K562 (cell line): ENCODE results near the gene MMP24OS. TPM values are rescaled to one million over a fixed set of nuclear protein-coding genes. Genes with fewer than 3 reads are reported as not detected.
A peak's percentile ranks its signal among the peaks of the same experiment; 100 is the strongest.

Experiments used
- ATAC-seq: fragments of 200-7000 bp; cut with Tn5 transposase; 3 replicates; pipeline ENCODE4 v1.9.1; 2020; ENCODE audit warnings: moderate library complexity
- BruUV-seq: library from RNA; stranded (reverse); fragments of 400-500 nt; replicated peaks from 2 replicates; lab custom pipeline; 2021; lab: Mats Ljungman, UMichigan
- CTCF ChIA-PET: fragments of 300-600 bp; formaldehyde crosslinking; extraction: SDS; loops from one replicate; lab custom pipeline; 2021; ENCODE audit warnings: low intra/inter-chr PET ratio; lab: Yijun Ruan, JAX
- POLR2A ChIA-PET: fragments of 300-600, 350-650 bp; sonication (Branson Sonifier 250); formaldehyde crosslinking; extraction: SDS; loops from one replicate; lab custom pipeline; 2021; ENCODE audit warnings: antibody characterized with exemption, inconsistent platforms; lab: Yijun Ruan, JAX
- DNase-seq, 4 experiments: peaks; one replicate each; pipeline versions ENCODE4 v3.0.0 to v3.0.0-alpha.2; 2011 to 2018; ENCODE audit warnings: low spot score in 3 of 4, mixed read lengths in 3 of 4; ENCODE audit errors: extremely low read depth in 1 of 4
- FAIRE-seq: peaks from 2 replicates; lab custom pipeline; 2011; peaks lifted over from hg19 to GRCh38; lab: Jason Lieb, UNC
- H2AFZ ChIP-seq: 2 replicates; pipeline ENCODE4 v1.6.0; 2011; ENCODE audit warnings: low read depth, low read length, control low read depth, inconsistent platforms
- H3K27ac ChIP-seq: fragments of 200-600 bp; 3 replicates; pipeline ENCODE4 v1.8.0; 2011; ENCODE audit warnings: low read depth, mild to moderate bottlenecking, control low read depth, inconsistent platforms, low read length, moderate library complexity, mixed read lengths; ENCODE audit errors: extremely low read depth
- H3K27me3 ChIP-seq, 2 experiments: fragments of 300-600 bp in 1 of 2; 2 replicates in 1 of 2; 3 replicates in 1 of 2; pipeline versions ENCODE4 v1.6.0 to v1.8.0; 2011; ENCODE audit warnings: inconsistent platforms in 2 of 2, low read length in 2 of 2, mild to moderate bottlenecking in 1 of 2, mixed read lengths in 1 of 2, moderate library complexity in 1 of 2; ENCODE audit not compliant: control insufficient read depth in 2 of 2, insufficient read depth in 2 of 2
- H3K36me3 ChIP-seq: fragments of 300-600 bp; 3 replicates; pipeline ENCODE4 v1.8.0; 2011; ENCODE audit warnings: mild to moderate bottlenecking, low read length, inconsistent platforms; ENCODE audit not compliant: control insufficient read depth, insufficient read depth
- H3K4me1 ChIP-seq, 2 experiments: fragments of 200-600 bp in 1 of 2; replicated peaks in 1 of 2; 2 replicates in 1 of 2; 3 replicates in 1 of 2; pipeline versions ENCODE4 v1.5.1 to v1.8.0; 2011; ENCODE audit warnings: inconsistent platforms in 2 of 2, low read length in 2 of 2, mild to moderate bottlenecking in 1 of 2, mixed read lengths in 1 of 2, moderate library complexity in 1 of 2; ENCODE audit not compliant: control insufficient read depth in 2 of 2, insufficient read depth in 2 of 2
- H3K4me2 ChIP-seq: 2 replicates; pipeline ENCODE4 v1.6.1; 2011; ENCODE audit warnings: low read length, control low read depth, inconsistent platforms, mixed read lengths; ENCODE audit not compliant: insufficient read depth
- H3K4me3 ChIP-seq: fragments of 200-600 bp; sonication (generic), shearing (Covaris generic); 2 replicates; pipeline ENCODE4 v1.5.1; 2016; ENCODE audit warnings: control low read depth, inconsistent platforms
- H3K79me2 ChIP-seq: fragments of 200-600 bp; 3 replicates; pipeline ENCODE4 v1.8.0; 2011; ENCODE audit warnings: low read length, inconsistent platforms; ENCODE audit not compliant: control insufficient read depth, insufficient read depth
- H3K9ac ChIP-seq, 2 experiments: 2 replicates each; pipeline versions ENCODE4 v1.6.0 to v1.6.1; 2011; ENCODE audit warnings: low read depth in 2 of 2, low read length in 2 of 2, control low read depth in 1 of 2, inconsistent platforms in 1 of 2, mild to moderate bottlenecking in 1 of 2, mixed read lengths in 1 of 2; ENCODE audit not compliant: insufficient read depth in 1 of 2
- H3K9me1 ChIP-seq: one replicate; pipeline ENCODE4 v1.6.0; 2011; ENCODE audit warnings: inconsistent platforms, mild to moderate bottlenecking, low read length, moderate library complexity; ENCODE audit not compliant: control insufficient read depth, insufficient read depth
- H3K9me3 ChIP-seq: replicated peaks from 2 replicates; pipeline ENCODE4 v1.5.1; 2011; ENCODE audit warnings: low read depth, low read length, inconsistent platforms; ENCODE audit not compliant: control insufficient read depth, insufficient read depth
- H4K20me1 ChIP-seq: replicated peaks from 2 replicates; pipeline ENCODE4 v1.6.1; 2011; ENCODE audit warnings: low read length, inconsistent platforms, mixed read lengths; ENCODE audit not compliant: control insufficient read depth, insufficient read depth
- AFF4 ChIP-seq: sonication (generic); formaldehyde crosslinking; IDR thresholded peaks from 2 replicates; pipeline ENCODE4 v1.8.0; 2023; ENCODE audit warnings: mild to moderate bottlenecking, missing genetic modification reagents
- HMG20B ChIP-seq: fragments of 250-450 bp; sonication (Bioruptor Pico); IDR thresholded peaks from 2 replicates; pipeline ENCODE4 v1.5.0; 2021; ENCODE audit warnings: mild to moderate bottlenecking
- STAG1 ChIP-seq: sonication (generic); formaldehyde crosslinking; IDR thresholded peaks from 2 replicates; pipeline ENCODE4 v1.5.0; 2020; ENCODE audit warnings: missing genetic modification reagents, borderline replicate concordance
- WGBS: fragments of 100-300 bp; shearing (Covaris generic); methylation state at CpG from one replicate; pipeline ENCODE4 v1.1.6; 2016; ENCODE audit warnings: low coverage, mixed read lengths; ENCODE audit not compliant: insufficient coverage; ENCODE audit errors: missing lambda C conversion rate; 5-methylcytosine and 5-hydroxymethylcytosine counted together
- in situ Hi-C: fragments of 300-500 bp; cut with MboI; formaldehyde crosslinking; loops from 4 replicates; pipeline ENCODE4 v1.15.0; 2018; ENCODE audit warnings: inconsistent platforms, mixed read lengths
- intact Hi-C: fragments of 100-400 bp; cut with micrococcal nuclease; formaldehyde crosslinking; loops from 2 replicates; pipeline ENCODE4 v1.14.2; 2022
- polyA plus RNA-seq, 8 experiments: library from polyadenylated mRNA; depleted of rRNA in 4 of 8; stranded (reverse) in 5 of 8; unstranded in 3 of 8; fragments of >200 nt; fragmentation: Nextera tagmentation in 2 of 8; fragmentation: Illumina TruSeq in 1 of 8; extraction: Ambion mirVana in 2 of 8; extraction: Trizol in 1 of 8; gene quantifications; 2 replicates each; pipeline versions ENCODE4 v1.2.1 to v1.2.3, GENCODE V29; 2011 to 2014; ENCODE audit warnings: inconsistent platforms in 1 of 8, missing spikeins in 1 of 8
- total RNA-seq, 7 experiments: library from RNA; depleted of rRNA in 6 of 7; stranded (reverse); fragments of >200 nt in 6 of 7; fragmentation: Illumina TruSeq in 2 of 7; extraction: Trizol in 2 of 7; gene quantifications; 2 replicates each; pipeline versions ENCODE4 v1.2.1 to v1.2.3, GENCODE V29; 2011 to 2021; ENCODE audit warnings: low replicate concordance in 1 of 7

Gene MMP24OS
- total and polyA plus RNA-seq, 9 of the 15 experiments (the other 6 are each of a cell fraction or from before 2014, with no cell fraction given), result 0.92 to 41.5 (median 11.4) TPM

GRCh38 chr20:35290887-35291417 is 13.0 kb upstream of the MMP24OS start:
- BruUV-seq, result no TSS peak
- ATAC-seq, result no peak
- H2AFZ ChIP-seq, result no peak overlapping the region

More at GRCh38 chr20:35290887-35291417, 13.0 kb upstream of the MMP24OS start:
- Histone ChIP-seq H3K9me1 (no peaks in the 10 kb centered on the region), H3K79me2 (no peaks in the 10 kb centered on the region), H3K9ac (peak overlapping the region in 1 of 2 experiments; percentile 64; a peak in 2 of 4 replicates), H3K9me3 (no peaks in the 10 kb centered on the region), H3K27me3 (peaks cover 23 to 47% of the 10 kb centered on the region in 2 experiments; a peak in 4 of 5 replicates), H3K27ac (no peak overlapping the region), H3K36me3 (no peaks in the 10 kb centered on the region), H3K4me3 (no peak overlapping the region), H3K4me2 (no peak overlapping the region), H4K20me1 (no peaks in the 10 kb centered on the region), H3K4me1 (peaks cover 0 to 31% of the 10 kb centered on the region in 2 experiments; a peak in 3 of 5 replicates)
- CTCF ChIA-PET, result no interaction called here
- intact Hi-C loops, result no loop called here
- DNase-seq (no peak), FAIRE-seq (no peak)
- POLR2A ChIA-PET, result interaction anchor here (0.5 to 1.1 kb wide), 2 partner anchors 18 to 22 kb away, joined by 3 read pairs; no protein-coding TSS in a partner anchor
- in situ Hi-C loops, result no loop called here
- no peak for TF ChIP-seq AFF4 (CRISPR knock-in tag)
- no peak for TF ChIP-seq HMG20B (CRISPR knock-in tag)
- no peak for TF ChIP-seq STAG1 (CRISPR knock-in tag)
- WGBS, result 9% methylated on average over 5 of the region's 7 CpGs
